OCI-LY1 (cell line): ENCODE results near the gene ZFP90.

Experiments used
- CTCF ChIP-seq: fragments of 200-600 bp; sonication (generic), shearing (Covaris generic); IDR thresholded peaks from 2 replicates; pipeline ENCODE4 v1.5.1; 2017; ENCODE audit warnings: mild to moderate bottlenecking, antibody characterized with exemption, low read length, moderate library complexity, mixed read lengths
- EZH2 ChIP-seq: fragments of 200-600 bp; sonication (generic), shearing (Covaris generic); IDR thresholded peaks from 2 replicates; pipeline ENCODE4 v1.8.0; 2017; ENCODE audit warnings: borderline replicate concordance, mixed run types, mild to moderate bottlenecking, antibody characterized with exemption, low read length, moderate library complexity, mixed read lengths

DNA sequence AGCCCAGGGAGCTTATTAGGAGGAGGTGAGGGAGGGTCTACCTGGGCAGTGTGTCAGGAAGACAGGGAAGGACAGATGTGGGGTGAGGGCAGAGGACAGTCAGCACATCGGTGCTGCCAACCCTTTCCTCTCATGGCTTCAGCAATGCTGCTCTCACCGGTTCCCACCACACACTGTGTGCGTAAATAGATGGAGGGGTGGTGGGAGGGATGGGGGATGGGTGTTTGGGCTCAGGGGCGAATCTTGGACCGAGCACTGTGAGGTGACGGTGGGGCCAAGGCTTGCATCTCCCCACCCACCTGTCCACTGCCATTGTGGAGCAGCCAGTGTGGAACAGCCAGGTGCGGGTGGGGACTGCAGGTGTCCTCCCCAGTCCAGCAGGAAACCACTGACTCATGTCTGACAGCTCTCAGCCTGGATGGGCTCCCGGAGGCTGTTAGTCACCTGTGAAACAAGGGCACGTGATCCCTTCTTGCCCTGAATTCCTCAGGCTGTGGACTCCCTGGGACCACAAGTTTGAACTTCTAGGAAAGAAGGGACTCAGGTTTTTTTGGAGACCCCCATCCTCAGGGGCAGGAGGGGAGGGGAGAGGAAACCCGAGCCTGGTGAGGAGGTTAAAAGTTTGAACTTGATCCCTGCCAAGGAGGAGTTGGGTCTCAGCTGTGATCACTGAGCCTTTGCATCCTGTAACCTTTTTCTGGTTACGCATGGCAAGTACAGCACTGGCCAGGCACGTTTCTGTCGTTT is 48.1 kb upstream of the ZFP90 start:
- TF ChIP-seq CTCF (no peak), EZH2 (no peak)
